Small intestine (tissue), 7 donors: ENCODE results near the gene ARHGDIG. TPM values are rescaled to one million over a fixed set of nuclear protein-coding genes. Genes with fewer than 3 reads are reported as not detected.
A peak's percentile ranks its signal among the peaks of the same experiment; 100 is the strongest.

Experiments used
- DNase-seq, 2 donors: peaks; one replicate each; pipeline versions ENCODE4 v3.0.0 to v3.0.0-alpha.2; 2013
- FAIRE-seq: peaks from 2 replicates; lab custom pipeline; 2012; peaks lifted over from hg19 to GRCh38; lab: Jason Lieb, UNC
- H3K27ac ChIP-seq, 3 donors: one replicate each; pipeline ENCODE4 v1.5.1; 2013; ENCODE audit warnings: low read length in 2 of 3, mild to moderate bottlenecking in 2 of 3, control low read depth in 1 of 3, inconsistent platforms in 1 of 3, low read depth in 1 of 3, moderate library complexity in 1 of 3
- H3K27me3 ChIP-seq, 3 donors: one replicate each; pipeline ENCODE4 v1.6.1; 2013; ENCODE audit warnings: low read length in 3 of 3, inconsistent platforms in 1 of 3; ENCODE audit not compliant: control insufficient read depth in 3 of 3, insufficient read depth in 3 of 3
- H3K36me3 ChIP-seq, 3 donors: one replicate each; pipeline ENCODE4 v1.6.1; 2013; ENCODE audit warnings: low read length in 3 of 3, inconsistent platforms in 1 of 3, low read depth in 1 of 3, mild to moderate bottlenecking in 1 of 3, moderate library complexity in 1 of 3; ENCODE audit not compliant: control insufficient read depth in 3 of 3, insufficient read depth in 2 of 3
- H3K4me1 ChIP-seq, 3 donors: one replicate each; pipeline ENCODE4 v1.6.1; 2013; ENCODE audit warnings: low read length in 2 of 3, inconsistent platforms in 1 of 3, low read depth in 1 of 3, mild to moderate bottlenecking in 1 of 3, moderate library complexity in 1 of 3; ENCODE audit not compliant: control insufficient read depth in 3 of 3, insufficient read depth in 2 of 3
- H3K4me3 ChIP-seq, 3 donors: one replicate each; pipeline ENCODE4 v1.5.1; 2013; ENCODE audit warnings: low read length in 3 of 3, control low read depth in 1 of 3, inconsistent platforms in 1 of 3, low read depth in 1 of 3, mild to moderate bottlenecking in 1 of 3, moderate library complexity in 1 of 3
- H3K9me3 ChIP-seq, 2 donors: one replicate each; pipeline ENCODE4 v1.6.1; 2013; ENCODE audit warnings: low read depth in 1 of 2, low read length in 1 of 2; ENCODE audit not compliant: control insufficient read depth in 2 of 2, insufficient read depth in 1 of 2
- WGBS, 3 donors: extraction: QIAGEN DNeasy Blood & Tissue Kit; methylation state at CpG; one replicate each; pipeline ENCODE4 v1.1.7; 2013; 5-methylcytosine and 5-hydroxymethylcytosine counted together
- polyA plus RNA-seq, 4 donors: library from polyadenylated mRNA; stranded (reverse) in 3 of 4; unstranded in 1 of 4; fragments of 200-250 nt in 3 of 4; fragments of 120-200 nt in 1 of 4; gene quantifications; one replicate each; pipeline versions ENCODE4 v1.2.1 to v1.2.3, GENCODE V29; 2013
- donor health status: healthy with polysubstance abuse.
- donor health status: control.
- donor health status: control.
- donor health status: Bipolar disorder and iron deficiency.
- donor health status: healthy.

The ARHGDIG gene
- polyA plus RNA-seq, 4 donors, result 0.32 to 81.6 (median 14.2) TPM

DNA sequence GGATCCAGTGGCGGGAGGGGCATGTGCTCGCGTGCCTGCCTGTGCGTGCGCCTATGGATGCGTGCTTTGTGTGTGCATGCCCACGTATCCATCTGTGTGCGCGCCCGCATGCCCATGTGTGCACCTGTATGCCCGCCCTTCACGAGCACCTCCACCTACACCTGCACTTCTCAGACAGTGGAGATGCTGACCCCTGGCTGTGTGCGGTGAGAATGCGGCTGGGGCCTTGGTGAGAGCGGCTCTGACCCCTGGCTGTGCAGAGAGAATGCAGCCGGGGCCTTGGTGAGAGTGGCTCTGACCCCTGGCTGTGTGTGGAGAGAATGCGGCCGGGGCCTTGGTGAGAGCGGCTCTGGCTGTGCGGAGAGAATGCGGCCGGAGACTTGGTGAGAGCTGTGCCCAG lies 38.2 kb downstream of the ARHGDIG start:
- 90 to 96% (median 94%) methylated on average over 22 of the region's 22 CpGs for WGBS, 3 donors
- DNase-seq, result no peak
- Histone ChIP-seq H3K27ac (no peak overlapping the region), H3K27me3 (no peaks in the 10 kb centered on the region), H3K9me3 (no peaks in the 10 kb centered on the region), H3K4me1 (no peaks in the 10 kb centered on the region), H3K4me3 (no peak overlapping the region), H3K36me3 (peaks cover 2 to 70% (median 3%) of the 10 kb centered on the region in 3 donors)
- FAIRE-seq, result no peak

DNA sequence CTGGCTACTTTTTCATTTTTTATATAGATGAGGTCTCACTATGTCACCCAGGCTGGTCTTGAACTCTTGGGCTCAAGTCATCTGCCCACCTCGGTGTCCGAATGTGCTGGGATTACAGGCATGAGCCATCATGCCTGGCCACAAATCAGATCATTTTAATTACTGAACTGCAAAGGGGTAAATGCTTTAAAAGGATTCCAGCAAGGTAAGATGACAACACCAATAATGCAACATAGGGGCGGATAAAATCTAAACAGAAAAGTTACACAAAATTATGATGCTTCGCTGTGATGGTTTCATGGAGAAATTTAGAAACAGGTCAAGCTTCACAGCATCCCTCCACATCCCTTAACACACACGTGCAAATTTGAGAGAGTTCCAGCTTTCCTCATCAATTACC lies 39.8 kb downstream of the ARHGDIG start:
- H3K27me3 ChIP-seq, result no peaks in the 10 kb centered on the region
- whole genome bisulfite sequencing, 3 donors, result 88 to 95% (median 93%) methylated on average over 5 of the region's 5 CpGs
- peaks cover 0 to 13% (median 2%) of the 10 kb centered on the region in 3 donors for H3K4me1 ChIP-seq
- peaks cover 0 to 9% of the 10 kb centered on the region in 2 donors for H3K9me3 ChIP-seq
- no peak overlapping the region for H3K27ac ChIP-seq
- H3K4me3 ChIP-seq, result no peak overlapping the region
- FAIRE-seq (no peak), DNase-seq (no peak)
- H3K36me3 ChIP-seq, result peaks cover 0 to 70% (median 2%) of the 10 kb centered on the region in 3 donors

DNA sequence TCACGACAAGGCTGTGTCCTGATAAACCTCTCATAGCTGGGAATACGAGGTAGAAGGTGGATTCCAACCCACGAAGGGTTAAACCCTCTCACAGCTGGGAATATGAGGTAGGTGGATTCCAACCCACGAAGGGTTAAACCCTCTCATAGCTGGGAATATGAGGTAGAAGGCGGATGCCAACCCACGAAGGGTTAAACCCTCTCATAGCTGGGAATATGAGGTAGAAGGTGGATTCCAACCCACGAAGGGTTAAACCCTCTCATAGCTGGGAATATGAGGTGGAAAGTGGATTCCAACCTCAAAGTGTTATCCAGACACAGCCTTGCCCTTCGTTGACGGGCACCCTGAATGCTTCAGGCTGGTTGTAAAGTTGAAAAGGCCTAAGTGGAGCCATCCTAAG lies 41.1 kb downstream of the ARHGDIG start:
- H3K9me3 ChIP-seq, result peaks cover 0 to 9% of the 10 kb centered on the region in 2 donors

DNA sequence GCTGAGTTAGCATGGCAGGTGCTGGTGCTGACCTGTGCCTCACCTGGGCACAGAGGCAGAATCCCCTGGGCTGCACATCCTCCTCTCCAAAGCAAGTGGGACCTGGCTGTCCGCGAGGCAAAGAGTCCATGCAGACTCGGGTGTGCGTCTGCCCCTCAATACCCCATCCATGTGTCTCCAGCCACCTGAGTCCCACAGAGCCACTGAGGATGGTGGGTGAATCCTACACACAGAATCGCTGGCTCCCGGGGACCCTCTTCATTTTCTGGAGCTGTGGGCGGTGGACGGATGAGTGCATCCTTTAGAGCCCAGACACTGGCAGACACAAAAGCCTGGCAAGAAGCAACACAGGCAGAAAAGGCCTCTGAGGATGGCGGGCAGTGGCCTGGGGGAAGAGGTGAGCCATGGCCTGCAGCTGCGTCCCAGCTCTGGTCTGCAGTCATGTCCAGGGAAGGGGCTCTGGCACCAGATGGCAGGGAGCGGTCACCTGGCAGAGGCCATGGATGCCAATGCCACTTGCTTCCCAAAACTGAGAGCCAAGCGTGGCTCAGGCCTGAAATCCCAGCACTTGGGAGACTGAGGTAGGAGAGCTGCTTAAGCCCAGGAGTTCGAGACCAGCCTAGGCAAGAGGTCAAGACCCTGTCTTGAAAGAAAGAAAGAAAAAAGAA lies 42.2 kb downstream of the ARHGDIG start:
- peaks cover 0 to 9% of the 10 kb centered on the region in 2 donors for H3K9me3 ChIP-seq
- H3K27ac ChIP-seq, result no peak overlapping the region
- 91 to 94% (median 91%) methylated on average over 13 of the region's 13 CpGs for WGBS, 3 donors
- DNase-seq (no peak), FAIRE-seq (no peak)
- H3K36me3 ChIP-seq, result peaks cover 0 to 64% (median 2%) of the 10 kb centered on the region in 3 donors
- H3K27me3 ChIP-seq, result no peaks in the 10 kb centered on the region
- H3K4me1 ChIP-seq, result peaks cover 0 to 26% (median 6%) of the 10 kb centered on the region in 3 donors
- H3K4me3 ChIP-seq, result no peak overlapping the region

More for the DNA sequence above, 41.1 kb downstream of the ARHGDIG start:
- peaks cover 0 to 18% (median 6%) of the 10 kb centered on the region in 3 donors for H3K4me1 ChIP-seq
- FAIRE-seq (no peak), DNase-seq (no peak)
- peaks cover 0 to 73% (median 2%) of the 10 kb centered on the region in 3 donors for H3K36me3 ChIP-seq
- no peak overlapping the region for H3K27ac ChIP-seq
- no peak overlapping the region for H3K4me3 ChIP-seq
- H3K27me3 ChIP-seq, result no peaks in the 10 kb centered on the region
- WGBS, 3 donors, result 76 to 83% (median 76%) methylated on average over 9 of the region's 9 CpGs

- H3K27ac ChIP-seq, result peak overlapping the region in 1 of 3 donors; percentile 42
- peaks cover 0 to 9% of the 10 kb centered on the region in 2 donors for H3K9me3 ChIP-seq
- H3K27me3 ChIP-seq, result no peaks in the 10 kb centered on the region
- H3K4me3 ChIP-seq, result no peak overlapping the region
- FAIRE-seq, result no peak
- H3K36me3 ChIP-seq, result peaks cover 0 to 58% (median 0%) of the 10 kb centered on the region in 3 donors
- WGBS, 3 donors, result 80 to 90% (median 89%) methylated on average over 17 of the region's 17 CpGs
- no peak for DNase-seq
- H3K4me1 ChIP-seq, result peaks cover 3 to 40% (median 9%) of the 10 kb centered on the region in 3 donors
Observed at GRCh38 chr16:324201-324450, 43.7 kb downstream of the ARHGDIG start.

- FAIRE-seq, result no peak
- peak overlapping the region; percentile 21 to 66 (median 42) for H3K27ac ChIP-seq
Observed at GRCh38 chr16:324451-325334, 44.3 kb downstream of the ARHGDIG start.

GRCh38 chr16:325375-326145 lies 45.2 kb downstream of the ARHGDIG start:
- Histone ChIP-seq H3K9me3 (peaks cover 0 to 9% of the 10 kb centered on the region in 2 donors), H3K36me3 (peaks cover 0 to 52% (median 0%) of the 10 kb centered on the region in 3 donors), H3K27ac (peak overlapping the region; percentile 16 to 66 (median 21)), H3K4me1 (peaks cover 3 to 47% (median 9%) of the 10 kb centered on the region in 3 donors), H3K4me3 (no peak overlapping the region), H3K27me3 (no peaks in the 10 kb centered on the region)
- FAIRE-seq (no peak), DNase-seq (no peak)
- WGBS, 3 donors, result 81 to 86% (median 83%) methylated on average over 26 to 28 of the region's 28 CpGs

More at GRCh38 chr16:324451-325334, 44.3 kb downstream of the ARHGDIG start:
- 41 to 57% (median 45%) methylated on average over 54 to 55 of the region's 55 CpGs for WGBS, 3 donors
- no peak overlapping the region for H3K4me3 ChIP-seq
- peaks cover 3 to 40% (median 9%) of the 10 kb centered on the region in 3 donors for H3K4me1 ChIP-seq
- no peaks in the 10 kb centered on the region for H3K27me3 ChIP-seq
- H3K36me3 ChIP-seq, result peaks cover 0 to 52% (median 0%) of the 10 kb centered on the region in 3 donors
- peaks cover 0 to 9% of the 10 kb centered on the region in 2 donors for H3K9me3 ChIP-seq
- DNase-seq, result peak; percentile 55 to 69

GRCh38 chr16:330741-331140 lies 50.4 kb downstream of the ARHGDIG start:
- Histone ChIP-seq H3K36me3 (peaks cover 0 to 18% (median 0%) of the 10 kb centered on the region in 3 donors), H3K27me3 (no peaks in the 10 kb centered on the region), H3K27ac (peak overlapping the region in 1 of 3 donors; percentile 76), H3K4me1 (peaks cover 6 to 47% (median 6%) of the 10 kb centered on the region in 3 donors), H3K4me3 (no peak overlapping the region), H3K9me3 (no peaks in the 10 kb centered on the region)
- FAIRE-seq (no peak), DNase-seq (peak in 1 of 2 donors; percentile 78)
- WGBS, 3 donors, result 33 to 59% (median 41%) methylated on average over 2 of the region's 2 CpGs
